Jurkat, Clone E6-1 (cell line): ENCODE data around the gene ARFGEF3.
"Not testable (repeated sequence)": the region's sequence is repeated elsewhere in the genome, so short reads cannot be mapped to it uniquely, and the experiment has no call there.

ENCODE experiments used
- DNase-seq: peaks from one replicate; pipeline ENCODE4 v3.0.0-alpha.2; 2011; ENCODE audit warnings: low read depth, low spot score
- H3K4me3 ChIP-seq: 2 replicates; pipeline ENCODE4 v1.5.1; 2011; ENCODE audit warnings: mild to moderate bottlenecking, low read length, control low read depth, moderate library complexity

The ARFGEF3 gene

GRCh38 chr6:138261116-138261780 lies 99.5 kb downstream of the ARFGEF3 start:
- no peak for DNase-seq
- no peak overlapping the region for H3K4me3 ChIP-seq

- DNase-seq, result no peak
- no peak overlapping the region for H3K4me3 ChIP-seq
Measured at GRCh38 chr6:138263963-138264362, 102.2 kb downstream of the ARFGEF3 start.

GRCh38 chr6:138264372-138264880 lies 102.7 kb downstream of the ARFGEF3 start:
- H3K4me3 ChIP-seq, result no peak overlapping the region
- no peak for DNase-seq

GRCh38 chr6:138266095-138266494 lies 104.4 kb downstream of the ARFGEF3 start:
- DNase-seq, result no peak
- no peak overlapping the region for H3K4me3 ChIP-seq

GRCh38 chr6:138267971-138268895 lies 106.5 kb downstream of the ARFGEF3 start:
- H3K4me3 ChIP-seq, result no peak overlapping the region
- no peak for DNase-seq

- H3K4me3 ChIP-seq, result no peak overlapping the region
- DNase-seq, result no peak
Measured at GRCh38 chr6:138271451-138271850, 109.7 kb downstream of the ARFGEF3 start.

GRCh38 chr6:138272533-138273315 lies 111.0 kb downstream of the ARFGEF3 start:
- DNase-seq, result no peak
- no peak overlapping the region for H3K4me3 ChIP-seq

- DNase-seq, result no peak
- H3K4me3 ChIP-seq, result no peak overlapping the region
Measured at GRCh38 chr6:138275976-138276375, 114.2 kb downstream of the ARFGEF3 start.

GRCh38 chr6:138277835-138278234 lies 116.1 kb downstream of the ARFGEF3 start:
- DNase-seq, result no peak

GRCh38 chr6:138278326-138278725 lies 116.6 kb downstream of the ARFGEF3 start:
- DNase-seq, result no peak

More at GRCh38 chr6:138277835-138278234, 116.1 kb downstream of the ARFGEF3 start:
- H3K4me3 ChIP-seq, result no peak overlapping the region

GRCh38 chr6:138285800-138286199 lies 124.1 kb downstream of the ARFGEF3 start:
- no peak for DNase-seq
- H3K4me3 ChIP-seq, result no peak overlapping the region

More at GRCh38 chr6:138278326-138278725, 116.6 kb downstream of the ARFGEF3 start:
- no peak overlapping the region for H3K4me3 ChIP-seq

- no peak for DNase-seq
- H3K4me3 ChIP-seq, result no peak overlapping the region
Measured at GRCh38 chr6:138286698-138287097, 125.0 kb downstream of the ARFGEF3 start.

GRCh38 chr6:138287144-138287955 lies 125.6 kb downstream of the ARFGEF3 start:
- DNase-seq, result peak; percentile 14

GRCh38 chr6:138288428-138289085 lies 126.8 kb downstream of the ARFGEF3 start:
- not testable (repeated sequence) for H3K4me3 ChIP-seq, DNase-seq

More at GRCh38 chr6:138287144-138287955, 125.6 kb downstream of the ARFGEF3 start:
- H3K4me3 ChIP-seq, result no peak overlapping the region

GRCh38 chr6:138289739-138290138 lies 128.0 kb downstream of the ARFGEF3 start:
- H3K4me3 ChIP-seq, result no peak overlapping the region
- no peak for DNase-seq

GRCh38 chr6:138290423-138290962 lies 128.8 kb downstream of the ARFGEF3 start:
- DNase-seq, result no peak
- H3K4me3 ChIP-seq, result no peak overlapping the region

GRCh38 chr6:138291036-138291848 lies 129.5 kb downstream of the ARFGEF3 start:
- DNase-seq, result no peak
- H3K4me3 ChIP-seq, result no peak overlapping the region
